ENCODE results near the gene LIN9.

- no peak for TF ChIP-seq POLR2A (IDR thresholded peaks at IDR 0.05)
- no peak for TF ChIP-seq CTCF (IDR thresholded peaks at IDR 0.05)
- no peak for TF ChIP-seq POLR2AphosphoS5 (IDR thresholded peaks at IDR 0.05)
These were observed 75.2 kb downstream of the LIN9 start for GRCh38 chr1:226233806-226234205.

All from suprapubic skin (tissue), 4 donors.